GM12878 (cell line): ENCODE results near the gene SETBP1. TPM values are rescaled to one million over a fixed set of nuclear protein-coding genes. Genes with fewer than 3 reads are reported as not detected.
A peak's percentile ranks its signal among the peaks of the same experiment; 100 is the strongest.

Experiments
- ATF7 ChIP-seq: fragments of 450-650 bp; IDR thresholded peaks from 2 replicates; pipeline ENCODE4 v1.6.1; 2016; ENCODE audit warnings: low read depth, mild to moderate bottlenecking
- BCL11A ChIP-seq: IDR thresholded peaks from 2 replicates; pipeline ENCODE4 v1.6.1; 2011; ENCODE audit warnings: low read depth, low read length
- BHLHE40 ChIP-seq, 2 experiments: fragments of 450-650 bp in 1 of 2; IDR thresholded peaks; 2 replicates each; pipeline ENCODE4 v1.6.1; 2011 to 2017; ENCODE audit warnings: low read depth in 2 of 2, borderline replicate concordance in 1 of 2, improper control_type of control experiment in 1 of 2, low read length in 1 of 2, mild to moderate bottlenecking in 1 of 2
- CHD2 ChIP-seq: IDR thresholded peaks from 2 replicates; pipeline ENCODE4 v1.6.1; 2011; ENCODE audit warnings: low read depth, low read length, improper control_type of control experiment, borderline replicate concordance
- CREB1 ChIP-seq: IDR thresholded peaks from 2 replicates; pipeline ENCODE4 v1.6.1; 2012; ENCODE audit warnings: low read depth, mild to moderate bottlenecking, inconsistent platforms
- HDAC2 ChIP-seq: fragments of 200-600 bp; sonication (generic); IDR thresholded peaks from 2 replicates; pipeline ENCODE4 v1.6.1; 2017
- RAD51 ChIP-seq: fragments of 450-650 bp; IDR thresholded peaks from 2 replicates; pipeline ENCODE4 v1.6.1; 2016; ENCODE audit warnings: moderate library complexity, mild to moderate bottlenecking, inconsistent platforms
- SIN3A ChIP-seq: IDR thresholded peaks from 2 replicates; pipeline ENCODE4 v1.6.1; 2012; ENCODE audit warnings: low read depth, low read length, improper control_type of control experiment
- SIX5 ChIP-seq: IDR thresholded peaks from 2 replicates; pipeline ENCODE4 v1.6.1; 2011; ENCODE audit warnings: mild to moderate bottlenecking, low read depth, low read length, moderate library complexity; ENCODE audit not compliant: severe bottlenecking
- SPI1 ChIP-seq: IDR thresholded peaks from 2 replicates; pipeline ENCODE4 v1.6.1; 2011; ENCODE audit warnings: low read depth, mild to moderate bottlenecking, low read length, moderate library complexity, borderline replicate concordance; ENCODE audit not compliant: insufficient read depth
- SREBF2 ChIP-seq: IDR thresholded peaks from 2 replicates; pipeline ENCODE4 v1.6.1; 2012; ENCODE audit warnings: mild to moderate bottlenecking, low read length
- TAF1 ChIP-seq: IDR thresholded peaks from 2 replicates; pipeline ENCODE4 v1.6.1; 2011; ENCODE audit warnings: mild to moderate bottlenecking, low read depth, low read length, borderline replicate concordance
- ZBTB33 ChIP-seq: fragments of 450-650 bp; IDR thresholded peaks from 2 replicates; pipeline ENCODE4 v1.6.1; 2017; ENCODE audit warnings: mild to moderate bottlenecking
- ZNF217 ChIP-seq: fragments of 450-650 bp; IDR thresholded peaks from 2 replicates; pipeline ENCODE4 v1.6.1; 2017; ENCODE audit warnings: antibody characterized with exemption, mild to moderate bottlenecking
- polyA plus RNA-seq, 11 experiments: library from polyadenylated mRNA; depleted of rRNA in 4 of 11; unstranded in 6 of 11; stranded (reverse) in 5 of 11; fragments of >200 nt; fragmentation: Nextera tagmentation in 4 of 11; fragmentation: Illumina TruSeq in 1 of 11; extraction: Ambion mirVana in 4 of 11; extraction: Trizol in 1 of 11; gene quantifications; 1 replicate in 1 of 11; 2 replicates in 10 of 11; pipeline versions ENCODE4 v1.2.1 to v1.2.3, GENCODE V29; 2011 to 2016; ENCODE audit warnings: inconsistent platforms in 2 of 11, missing spikeins in 2 of 11, low read depth in 1 of 11
- total RNA-seq, 4 experiments: library from RNA; depleted of rRNA in 3 of 4; stranded (reverse); fragments of >200 nt in 3 of 4; fragmentation: Illumina TruSeq in 1 of 4; extraction: Trizol in 1 of 4; gene quantifications; 2 replicates each; pipeline versions ENCODE4 v1.2.1 to v1.2.3, GENCODE V29; 2013 to 2021
- TF ChIP-seq, protein P1 (sequence below): IDR thresholded peaks from 2 replicates; pipeline ENCODE4 v1.6.1; 2012; ENCODE audit warnings: improper control_type of control experiment, low read depth, low read length; ENCODE audit not compliant: insufficient replicate concordance

Gene SETBP1
- total and polyA plus RNA-seq, 10 of the 15 experiments (the other 5 are each of a cell fraction or from before 2014, with no cell fraction given), result 0.99 to 29.7 (median 8.3) TPM

DNA sequence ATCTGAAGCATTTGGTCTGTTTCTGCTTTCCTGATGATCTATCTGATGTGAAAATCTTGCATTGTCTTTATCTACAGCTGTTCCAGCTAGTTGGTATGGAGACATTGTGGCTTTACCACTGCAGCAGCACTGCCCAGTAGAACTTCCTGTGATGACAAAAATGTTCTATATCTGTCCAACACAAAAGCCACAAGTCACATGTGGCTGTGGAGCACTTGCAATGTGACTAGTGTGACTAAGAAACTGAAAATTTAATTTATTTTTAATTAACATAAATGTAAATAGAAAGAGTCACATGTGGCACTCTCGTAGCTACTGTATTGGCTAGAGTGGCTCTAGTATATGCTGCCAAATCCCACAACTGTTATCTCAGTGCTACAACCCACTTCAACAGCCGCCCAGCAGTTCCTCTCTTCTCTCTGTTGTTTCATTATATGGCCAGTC is 425.7 kb downstream of the SETBP1 start (continued):
- TF ChIP-seq HDAC2 (no peak), CHD2 (peak; percentile 62; the same call in 1 of the 2 replicates), SIX5 (no peak), SIN3A (no peak), BHLHE40 (IDR thresholded peaks at IDR 0.05; ENCODE audit: borderline replicate concordance in 1 of 2, low read depth in 2 of 2, low read length in 1 of 2) (peak; percentile 95 to 97), CREB1 (peak; percentile 68), ZBTB33 (no peak), TAF1 (no peak), RAD51 (peak; percentile 98), ATF7 (peak; percentile 86), SREBF2 (no peak), BCL11A (peak; percentile 74), ZNF217 (peak; percentile 89; the same call in 1 of the 2 replicates), SPI1 (peak; percentile 54; the same call in 1 of the 2 replicates)
- TF ChIP-seq, protein P1, sequence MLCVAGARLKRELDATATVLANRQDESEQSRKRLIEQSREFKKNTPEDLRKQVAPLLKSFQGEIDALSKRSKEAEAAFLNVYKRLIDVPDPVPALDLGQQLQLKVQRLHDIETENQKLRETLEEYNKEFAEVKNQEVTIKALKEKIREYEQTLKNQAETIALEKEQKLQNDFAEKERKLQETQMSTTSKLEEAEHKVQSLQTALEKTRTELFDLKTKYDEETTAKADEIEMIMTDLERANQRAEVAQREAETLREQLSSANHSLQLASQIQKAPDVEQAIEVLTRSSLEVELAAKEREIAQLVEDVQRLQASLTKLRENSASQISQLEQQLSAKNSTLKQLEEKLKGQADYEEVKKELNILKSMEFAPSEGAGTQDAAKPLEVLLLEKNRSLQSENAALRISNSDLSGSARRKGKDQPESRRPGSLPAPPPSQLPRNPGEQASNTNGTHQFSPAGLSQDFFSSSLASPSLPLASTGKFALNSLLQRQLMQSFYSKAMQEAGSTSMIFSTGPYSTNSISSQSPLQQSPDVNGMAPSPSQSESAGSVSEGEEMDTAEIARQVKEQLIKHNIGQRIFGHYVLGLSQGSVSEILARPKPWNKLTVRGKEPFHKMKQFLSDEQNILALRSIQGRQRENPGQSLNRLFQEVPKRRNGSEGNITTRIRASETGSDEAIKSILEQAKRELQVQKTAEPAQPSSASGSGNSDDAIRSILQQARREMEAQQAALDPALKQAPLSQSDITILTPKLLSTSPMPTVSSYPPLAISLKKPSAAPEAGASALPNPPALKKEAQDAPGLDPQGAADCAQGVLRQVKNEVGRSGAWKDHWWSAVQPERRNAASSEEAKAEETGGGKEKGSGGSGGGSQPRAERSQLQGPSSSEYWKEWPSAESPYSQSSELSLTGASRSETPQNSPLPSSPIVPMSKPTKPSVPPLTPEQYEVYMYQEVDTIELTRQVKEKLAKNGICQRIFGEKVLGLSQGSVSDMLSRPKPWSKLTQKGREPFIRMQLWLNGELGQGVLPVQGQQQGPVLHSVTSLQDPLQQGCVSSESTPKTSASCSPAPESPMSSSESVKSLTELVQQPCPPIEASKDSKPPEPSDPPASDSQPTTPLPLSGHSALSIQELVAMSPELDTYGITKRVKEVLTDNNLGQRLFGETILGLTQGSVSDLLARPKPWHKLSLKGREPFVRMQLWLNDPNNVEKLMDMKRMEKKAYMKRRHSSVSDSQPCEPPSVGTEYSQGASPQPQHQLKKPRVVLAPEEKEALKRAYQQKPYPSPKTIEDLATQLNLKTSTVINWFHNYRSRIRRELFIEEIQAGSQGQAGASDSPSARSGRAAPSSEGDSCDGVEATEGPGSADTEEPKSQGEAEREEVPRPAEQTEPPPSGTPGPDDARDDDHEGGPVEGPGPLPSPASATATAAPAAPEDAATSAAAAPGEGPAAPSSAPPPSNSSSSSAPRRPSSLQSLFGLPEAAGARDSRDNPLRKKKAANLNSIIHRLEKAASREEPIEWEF, result no peak
